ENCODE results near the gene CDKAL1.
"Not testable (repeated sequence)": the region's sequence is repeated elsewhere in the genome, so short reads cannot be mapped to it uniquely, and the experiment has no call there.

Gene CDKAL1

DNA sequence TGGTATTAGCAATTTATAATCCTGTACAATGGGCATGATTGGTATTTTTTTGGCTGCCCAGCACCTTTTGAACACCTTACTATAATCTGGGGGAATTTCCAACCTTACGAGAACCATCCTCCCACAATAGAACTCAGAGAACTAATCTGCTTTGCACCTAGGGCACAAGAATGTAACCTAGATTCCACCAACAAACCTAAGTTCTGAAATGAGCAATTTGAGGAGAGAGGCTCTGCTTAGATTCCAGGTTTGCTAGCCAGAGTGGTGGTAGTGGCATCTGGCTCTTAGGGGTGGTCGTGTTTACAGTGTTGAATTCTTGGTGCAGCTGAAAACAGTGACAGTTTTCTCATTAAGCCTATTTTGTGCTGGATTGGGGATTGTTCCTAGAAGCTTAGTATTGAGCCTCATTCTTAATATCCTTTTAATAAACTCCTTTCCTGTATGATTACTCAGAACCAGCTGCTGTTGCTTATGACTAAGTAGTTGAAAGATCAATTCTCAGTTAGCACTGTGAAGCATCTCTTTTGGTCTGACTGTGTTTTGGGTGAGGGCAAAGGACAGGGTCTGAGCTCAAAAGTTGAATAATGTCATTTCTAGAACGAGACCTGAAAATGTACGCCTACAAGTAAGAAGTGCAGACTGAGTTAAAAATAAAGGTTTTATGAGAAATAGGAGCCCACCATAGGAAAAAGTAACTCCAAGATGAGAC, 385.6 kb downstream of the CDKAL1 start (continued):
- no peak for TF ChIP-seq ARNTL (CRISPR knock-in tag; IDR thresholded peaks at IDR 0.05; ENCODE audit: borderline replicate concordance, low read depth)
- no peak for TF ChIP-seq RARB (CRISPR knock-in tag; IDR thresholded peaks at IDR 0.05)
- TF ChIP-seq ZFP30 (CRISPR knock-in tag; IDR thresholded peaks at IDR 0.05) = no peak

DNA sequence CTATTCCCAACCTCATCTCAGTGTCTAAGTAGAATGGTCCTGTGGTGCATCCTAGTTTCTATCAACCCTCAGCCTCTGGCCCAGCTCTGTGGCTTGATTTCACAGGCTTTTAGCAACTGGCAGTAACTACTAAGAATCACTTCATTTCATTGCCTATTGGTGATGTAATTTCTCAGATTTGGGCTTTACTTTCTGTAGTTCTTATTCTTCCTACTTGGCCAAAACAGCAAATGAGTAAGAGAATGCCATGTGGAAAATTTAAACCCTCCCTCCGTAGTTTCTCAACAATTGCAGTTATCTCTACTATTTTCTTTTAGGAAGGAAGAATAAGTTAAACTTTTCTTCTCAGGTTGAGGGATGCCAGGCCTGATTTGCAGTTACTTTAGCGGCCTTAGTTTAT, 387.3 kb downstream of the CDKAL1 start:
- ATAC-seq = no peak
- no peak for TF ChIP-seq PATZ1 (CRISPR knock-in tag; IDR thresholded peaks at IDR 0.05; ENCODE audit: borderline replicate concordance)
- TF ChIP-seq SNAI2 (CRISPR knock-in tag; IDR thresholded peaks at IDR 0.05) = no peak
- no peak for TF ChIP-seq ZNF8 (CRISPR knock-in tag; IDR thresholded peaks at IDR 0.05)
- no peak for TF ChIP-seq TSHZ2 (CRISPR knock-in tag; IDR thresholded peaks at IDR 0.05)
- no peak for TF ChIP-seq CSDC2 (CRISPR knock-in tag; IDR thresholded peaks at IDR 0.05)
- TF ChIP-seq TOX (CRISPR knock-in tag; IDR thresholded peaks at IDR 0.05; ENCODE audit: borderline replicate concordance) = no peak
- no peak for TF ChIP-seq GLIS3 (CRISPR knock-in tag; IDR thresholded peaks at IDR 0.05)
- no peak for TF ChIP-seq ARNTL (CRISPR knock-in tag; IDR thresholded peaks at IDR 0.05; ENCODE audit: borderline replicate concordance, low read depth)
- TF ChIP-seq, protein P1, sequence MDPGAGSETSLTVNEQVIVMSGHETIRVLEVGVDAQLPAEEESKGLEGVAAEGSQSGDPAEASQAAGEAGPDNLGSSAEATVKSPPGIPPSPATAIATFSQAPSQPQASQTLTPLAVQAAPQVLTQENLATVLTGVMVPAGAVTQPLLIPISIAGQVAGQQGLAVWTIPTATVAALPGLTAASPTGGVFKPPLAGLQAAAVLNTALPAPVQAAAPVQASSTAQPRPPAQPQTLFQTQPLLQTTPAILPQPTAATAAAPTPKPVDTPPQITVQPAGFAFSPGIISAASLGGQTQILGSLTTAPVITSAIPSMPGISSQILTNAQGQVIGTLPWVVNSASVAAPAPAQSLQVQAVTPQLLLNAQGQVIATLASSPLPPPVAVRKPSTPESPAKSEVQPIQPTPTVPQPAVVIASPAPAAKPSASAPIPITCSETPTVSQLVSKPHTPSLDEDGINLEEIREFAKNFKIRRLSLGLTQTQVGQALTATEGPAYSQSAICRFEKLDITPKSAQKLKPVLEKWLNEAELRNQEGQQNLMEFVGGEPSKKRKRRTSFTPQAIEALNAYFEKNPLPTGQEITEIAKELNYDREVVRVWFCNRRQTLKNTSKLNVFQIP (CRISPR knock-in tag; IDR thresholded peaks at IDR 0.05; ENCODE audit: borderline replicate concordance, low read depth) = no peak
- no peak for TF ChIP-seq ISL1 (CRISPR knock-in tag; IDR thresholded peaks at IDR 0.05)
- TF ChIP-seq TCF4 (CRISPR knock-in tag; IDR thresholded peaks at IDR 0.05; ENCODE audit: borderline replicate concordance) = no peak
- no peak for TF ChIP-seq RARB (CRISPR knock-in tag; IDR thresholded peaks at IDR 0.05)
- TF ChIP-seq, protein P2, sequence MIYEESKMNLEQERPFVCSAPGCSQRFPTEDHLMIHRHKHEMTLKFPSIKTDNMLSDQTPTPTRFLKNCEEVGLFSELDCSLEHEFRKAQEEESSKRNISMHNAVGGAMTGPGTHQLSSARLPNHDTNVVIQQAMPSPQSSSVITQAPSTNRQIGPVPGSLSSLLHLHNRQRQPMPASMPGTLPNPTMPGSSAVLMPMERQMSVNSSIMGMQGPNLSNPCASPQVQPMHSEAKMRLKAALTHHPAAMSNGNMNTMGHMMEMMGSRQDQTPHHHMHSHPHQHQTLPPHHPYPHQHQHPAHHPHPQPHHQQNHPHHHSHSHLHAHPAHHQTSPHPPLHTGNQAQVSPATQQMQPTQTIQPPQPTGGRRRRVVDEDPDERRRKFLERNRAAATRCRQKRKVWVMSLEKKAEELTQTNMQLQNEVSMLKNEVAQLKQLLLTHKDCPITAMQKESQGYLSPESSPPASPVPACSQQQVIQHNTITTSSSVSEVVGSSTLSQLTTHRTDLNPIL (CRISPR knock-in tag; IDR thresholded peaks at IDR 0.05; ENCODE audit: low read depth) = no peak
- no peak for TF ChIP-seq ZNF565 (CRISPR knock-in tag; conservative IDR thresholded peaks at IDR 0.05; ENCODE audit: low read depth)

DNA sequence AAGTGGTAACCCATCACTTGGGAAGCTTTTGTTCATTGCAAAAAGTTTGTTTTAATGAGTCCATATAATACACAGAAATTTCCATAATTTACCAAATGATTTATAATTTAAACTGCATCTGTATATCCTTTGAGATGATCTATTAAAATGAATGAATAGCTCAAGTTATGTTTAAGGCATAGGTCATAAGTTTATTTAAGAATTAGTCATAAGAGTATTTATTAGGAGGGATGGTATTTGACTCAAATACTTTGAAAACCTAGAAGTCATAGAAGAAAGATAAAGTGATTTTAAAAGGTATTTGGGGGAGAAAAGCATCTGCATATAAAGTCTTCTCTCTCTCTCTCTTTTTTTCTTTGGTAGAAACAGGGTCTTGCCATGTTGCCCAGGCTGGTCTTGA, 388.5 kb downstream of the CDKAL1 start:
- TF ChIP-seq ZNF565 (CRISPR knock-in tag; conservative IDR thresholded peaks at IDR 0.05; ENCODE audit: low read depth) (no peak), SNAI2 (CRISPR knock-in tag; IDR thresholded peaks at IDR 0.05) (no peak), GLIS3 (CRISPR knock-in tag; IDR thresholded peaks at IDR 0.05) (no peak), ZNF8 (CRISPR knock-in tag; IDR thresholded peaks at IDR 0.05) (no peak)
- TF ChIP-seq, protein P2 (CRISPR knock-in tag; IDR thresholded peaks at IDR 0.05; ENCODE audit: low read depth) = no peak
- no peak for ATAC-seq

GRCh38 chr6:20924094-20924493, 389.8 kb downstream of the CDKAL1 start:
- not testable (repeated sequence) for ATAC-seq

Data from SK-N-SH treated with all-trans-retinoic acid at 6 μM for 48 hours (cell line).